HG03521 (cell line): Measurements from ENCODE around the gene TMEM248.
"Not testable (repeated sequence)": the region's sequence is repeated elsewhere in the genome, so short reads cannot be mapped to it uniquely, and the experiment has no call there.

ENCODE experiments used
- ATAC-seq: cut with Tn5 transposase; IDR thresholded peaks from one replicate; pipeline ENCODE4 v1.9.1; 2021; ENCODE audit warnings: mild to moderate bottlenecking, moderate library complexity; ENCODE audit not compliant: unreplicated experiment

Gene TMEM248

DNA sequence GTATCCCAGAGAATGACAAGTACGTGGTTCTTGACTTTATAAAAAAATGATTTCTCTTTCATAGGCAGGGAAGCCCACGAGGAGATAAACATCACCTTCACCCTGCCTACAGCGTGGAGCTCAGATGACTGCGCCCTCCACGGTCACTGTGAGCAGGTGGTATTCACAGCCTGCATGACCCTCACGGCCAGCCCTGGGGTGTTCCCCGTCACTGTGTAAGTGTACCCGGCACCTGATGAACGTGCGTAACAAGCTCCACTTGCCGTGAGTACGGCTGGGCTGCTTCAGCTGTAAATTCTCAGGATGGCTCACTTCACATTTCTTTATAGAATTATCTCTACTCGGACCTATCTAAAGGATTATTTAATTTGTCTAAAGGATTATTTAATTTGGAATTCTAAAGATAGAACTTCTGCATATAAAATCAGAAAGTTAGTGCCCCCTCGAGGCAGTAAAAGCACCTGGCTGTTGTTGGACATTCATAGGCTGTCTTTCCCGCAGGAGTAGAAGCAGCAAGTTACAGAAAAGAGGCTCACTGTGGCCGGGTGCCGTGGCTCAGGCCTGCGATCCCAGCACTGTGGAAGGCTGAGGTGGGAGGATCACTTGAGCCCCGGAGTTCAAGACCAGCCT lies 27.6 kb downstream of the TMEM248 start:
- ATAC-seq, result no peak

DNA sequence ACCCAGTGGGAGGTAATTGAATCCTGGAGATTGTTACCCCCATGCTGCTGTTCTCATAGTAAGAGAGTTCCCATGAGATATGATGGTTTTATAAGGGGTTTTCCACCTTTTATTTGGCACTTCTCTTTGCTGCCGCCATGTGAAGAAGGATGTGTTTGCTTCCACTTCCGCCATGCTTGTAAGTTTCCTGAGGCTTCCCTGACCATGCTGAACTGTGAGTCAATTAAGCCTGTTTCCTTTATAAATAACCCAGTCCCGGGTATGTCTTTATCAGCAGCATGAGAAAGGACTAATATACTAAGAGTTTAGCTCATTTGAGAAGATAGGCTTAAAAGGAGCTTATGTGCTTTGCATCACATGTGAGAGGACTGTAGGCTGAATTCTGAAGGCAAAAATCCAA lies 29.3 kb downstream of the TMEM248 start:
- no peak for ATAC-seq

DNA sequence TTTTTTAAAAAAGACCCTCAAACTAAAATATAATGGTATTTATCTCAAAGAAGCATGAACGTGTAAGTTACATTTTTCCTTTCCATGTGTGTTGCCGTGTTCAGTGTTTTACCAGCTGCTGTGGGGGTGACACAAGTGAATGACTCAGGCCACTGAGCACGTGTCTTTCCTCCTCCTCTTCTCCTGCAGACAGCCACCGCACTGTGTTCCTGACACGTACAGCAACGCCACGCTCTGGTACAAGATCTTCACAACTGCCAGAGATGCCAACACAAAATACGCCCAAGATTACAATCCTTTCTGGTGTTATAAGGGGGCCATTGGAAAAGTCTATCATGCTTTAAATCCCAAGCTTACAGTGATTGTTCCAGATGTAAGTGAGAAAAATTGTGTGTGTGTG lies 29.7 kb downstream of the TMEM248 start:
- ATAC-seq, result no peak

DNA sequence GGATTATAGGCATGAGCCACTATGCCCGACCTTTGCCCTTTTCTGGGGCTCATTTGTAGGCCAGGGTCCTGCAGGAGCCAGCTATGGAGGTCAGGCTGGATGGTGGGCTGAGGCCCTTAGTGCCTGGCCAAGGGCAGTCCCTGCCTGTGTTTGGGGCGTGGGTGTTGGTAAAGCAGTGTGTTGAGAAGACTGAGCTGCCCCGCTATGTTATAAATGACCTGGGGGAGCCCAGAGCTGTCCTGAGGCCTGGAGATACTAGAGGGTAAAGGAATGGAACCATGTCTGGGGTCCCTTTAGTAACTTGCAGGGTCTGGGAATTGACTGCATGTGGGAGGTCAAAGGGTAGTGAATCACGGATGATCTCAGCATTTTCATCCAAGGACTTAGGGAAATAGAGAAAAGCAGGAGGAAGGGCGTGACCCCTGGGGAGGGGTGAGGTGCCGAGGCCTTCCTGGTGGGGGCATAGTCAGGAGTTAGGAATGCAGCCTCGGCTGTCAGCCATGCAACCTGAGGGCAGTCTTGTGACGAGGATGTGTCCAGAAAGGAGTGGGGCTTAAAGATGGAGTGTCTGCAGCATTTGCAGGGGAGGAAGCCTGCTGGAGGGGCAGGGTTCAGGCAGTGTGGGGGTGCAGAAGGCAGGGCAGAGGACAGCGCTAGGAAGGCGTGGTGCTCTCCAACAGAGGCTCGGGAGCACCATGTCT lies 31.5 kb downstream of the TMEM248 start:
- ATAC-seq, result no peak

DNA sequence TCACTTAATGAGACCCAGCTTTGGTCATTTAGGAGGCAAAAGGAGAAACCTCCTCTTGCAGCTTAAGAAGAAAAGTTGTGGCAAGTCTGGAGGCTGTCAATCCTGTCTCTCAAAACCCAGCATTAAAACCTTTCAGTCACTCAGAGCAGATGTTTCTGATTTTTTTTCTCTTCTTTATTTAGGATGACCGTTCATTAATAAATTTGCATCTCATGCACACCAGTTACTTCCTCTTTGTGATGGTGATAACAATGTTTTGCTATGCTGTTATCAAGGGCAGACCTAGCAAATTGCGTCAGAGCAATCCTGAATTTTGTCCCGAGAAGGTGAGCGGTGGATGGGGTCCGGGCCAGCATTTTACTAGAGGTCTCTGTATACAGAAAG lies 32.0 kb downstream of the TMEM248 start:
- no peak for ATAC-seq

DNA sequence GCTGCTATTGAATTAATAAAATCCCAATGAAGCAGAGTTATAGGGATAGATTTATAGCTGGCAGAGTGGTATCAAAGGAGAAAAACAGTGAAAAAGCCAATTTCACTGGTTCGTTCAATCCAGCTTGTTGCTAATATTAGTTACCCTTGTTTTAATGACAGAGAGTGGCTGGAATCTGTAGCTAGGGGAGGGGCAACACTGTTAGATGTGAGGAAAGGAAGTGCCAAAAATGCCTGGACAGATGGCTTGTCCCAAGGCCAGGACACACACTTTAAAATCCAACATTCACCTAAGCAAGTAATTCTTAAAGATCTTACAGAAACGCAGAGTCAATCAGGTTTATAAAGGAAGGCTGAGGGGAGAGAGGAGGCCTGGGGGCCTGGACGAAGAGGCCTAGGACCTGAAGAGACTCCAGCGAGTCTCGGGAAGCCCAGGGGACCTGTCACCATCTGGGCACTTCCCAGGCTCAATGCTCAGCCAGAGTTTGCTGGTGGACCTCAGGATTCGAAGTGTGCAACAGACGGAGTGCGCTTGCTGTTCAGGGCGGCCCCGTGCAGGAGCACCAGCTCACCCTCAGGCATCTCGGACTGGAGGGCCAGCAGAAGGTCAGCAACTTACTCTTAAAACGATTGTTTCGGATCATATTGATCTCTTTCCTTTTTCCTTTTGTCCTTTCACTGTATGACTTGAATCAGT lies 36.7 kb downstream of the TMEM248 start:
- ATAC-seq, result no peak

DNA sequence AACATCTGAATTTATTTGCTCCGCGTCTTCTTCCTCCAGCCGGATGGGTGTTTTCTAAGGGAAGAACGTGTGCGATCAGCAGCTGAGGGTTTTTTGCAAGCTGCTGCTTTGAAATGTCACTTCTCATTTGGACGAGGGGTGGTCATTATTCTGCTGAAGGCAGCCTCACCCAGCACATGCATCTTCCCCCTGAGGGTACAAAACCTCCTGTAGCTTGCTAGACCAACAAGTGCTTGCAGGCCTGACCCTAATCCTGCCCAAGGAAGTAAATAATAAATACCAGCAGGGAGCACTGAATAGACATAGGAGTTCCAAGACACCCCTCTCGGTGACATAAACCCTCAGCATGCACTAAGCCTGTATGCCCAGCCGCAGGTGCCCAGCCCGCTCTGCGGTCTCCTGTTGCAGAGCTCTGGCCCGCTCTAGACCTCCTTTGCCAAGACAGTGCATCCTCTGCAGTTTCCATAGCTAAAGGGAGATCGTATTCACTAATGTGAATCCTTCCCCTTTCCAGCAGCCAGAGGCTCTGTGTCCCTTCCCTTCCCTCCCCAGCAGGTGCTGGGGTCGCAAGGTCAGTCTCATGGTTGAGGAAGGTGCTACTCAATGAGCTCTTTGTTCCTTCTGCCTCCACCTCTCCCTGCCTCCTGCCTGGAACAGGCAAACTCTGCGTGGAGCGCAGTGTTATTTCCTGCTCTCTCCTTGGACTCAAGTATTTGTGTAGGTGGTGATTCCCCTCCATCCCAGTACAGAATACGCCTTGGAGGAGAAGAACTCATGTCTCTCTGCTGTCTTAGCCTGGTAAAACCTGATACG lies 37.7 kb downstream of the TMEM248 start:
- no peak for ATAC-seq

DNA sequence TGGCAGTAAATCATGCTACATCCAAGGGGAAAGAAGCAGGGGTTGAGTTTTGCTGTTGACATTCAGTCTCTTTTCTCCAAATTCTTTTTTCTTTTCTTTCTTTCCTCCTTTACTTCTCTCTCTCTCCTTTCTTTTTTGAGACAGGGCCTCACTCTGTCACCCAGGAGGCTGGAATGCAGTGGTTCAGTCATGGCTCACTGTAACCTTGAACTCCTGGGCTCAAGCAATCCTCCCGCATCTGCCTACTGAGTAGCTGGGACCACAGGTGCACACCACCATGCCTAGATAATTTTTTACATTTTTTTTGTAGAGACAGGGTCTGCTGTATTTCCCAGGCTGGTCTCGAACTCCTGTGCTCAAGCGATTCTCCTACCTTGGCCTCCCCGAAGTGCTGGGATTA lies 39.2 kb downstream of the TMEM248 start:
- ATAC-seq, result no peak

DNA sequence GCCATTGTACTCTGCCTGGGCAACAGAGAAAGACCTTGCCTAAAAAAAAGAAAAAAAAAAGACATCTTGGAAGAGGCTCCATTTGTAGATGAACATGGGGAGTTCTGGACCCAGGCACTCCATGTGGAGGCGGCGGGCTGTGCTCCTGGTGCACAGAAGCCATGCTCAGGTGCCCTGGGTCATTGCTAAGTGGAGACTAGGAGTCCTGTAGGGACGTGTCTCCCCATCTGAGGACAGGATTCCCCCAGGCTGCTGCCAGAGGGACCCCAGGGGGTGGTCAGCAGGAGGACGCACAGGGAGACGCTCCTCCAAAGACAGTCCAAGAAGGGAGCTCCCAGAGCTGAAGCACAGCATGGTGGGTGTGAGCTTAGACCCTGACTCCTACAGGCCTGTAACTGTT lies 40.1 kb downstream of the TMEM248 start:
- ATAC-seq, result no peak

DNA sequence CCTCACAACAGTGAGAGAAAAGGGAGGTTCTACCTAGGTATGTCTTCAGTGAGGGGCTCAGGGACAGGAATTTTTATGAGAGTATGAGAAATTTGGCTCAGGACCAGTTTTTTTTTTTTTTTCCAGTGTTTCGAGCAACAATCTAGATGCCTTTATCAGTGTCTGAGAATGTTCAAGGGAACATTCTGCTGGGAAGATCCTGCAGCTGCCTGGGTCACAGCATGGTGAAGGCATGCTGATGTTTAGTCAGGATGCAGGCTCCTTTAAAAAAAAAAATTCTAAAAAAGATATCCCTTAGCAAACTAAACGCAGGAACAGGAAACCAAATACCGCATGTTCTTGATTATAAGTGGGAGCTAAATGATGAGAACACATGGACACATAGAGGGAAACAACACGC lies 43.4 kb downstream of the TMEM248 start:
- ATAC-seq, result no peak

DNA sequence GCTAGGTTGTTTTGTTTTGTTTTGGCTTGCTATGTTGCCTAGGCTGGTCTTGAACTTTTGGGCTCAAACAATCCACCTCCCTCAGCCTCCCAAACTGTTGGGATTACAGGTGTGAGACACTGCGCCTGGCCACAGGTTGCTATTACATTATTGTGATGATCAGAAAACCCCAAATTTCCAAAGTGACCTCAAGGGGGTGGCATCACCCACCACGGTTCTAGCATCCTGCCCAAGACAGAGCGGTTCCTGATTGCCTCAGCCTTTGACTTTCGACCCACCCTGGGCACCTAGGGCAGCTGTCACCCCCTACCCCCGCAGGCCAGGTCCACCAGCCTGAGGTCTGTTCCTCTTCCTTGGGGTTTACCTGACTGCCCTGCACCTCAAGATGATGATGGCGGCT lies 46.0 kb downstream of the TMEM248 start:
- no peak for ATAC-seq

DNA sequence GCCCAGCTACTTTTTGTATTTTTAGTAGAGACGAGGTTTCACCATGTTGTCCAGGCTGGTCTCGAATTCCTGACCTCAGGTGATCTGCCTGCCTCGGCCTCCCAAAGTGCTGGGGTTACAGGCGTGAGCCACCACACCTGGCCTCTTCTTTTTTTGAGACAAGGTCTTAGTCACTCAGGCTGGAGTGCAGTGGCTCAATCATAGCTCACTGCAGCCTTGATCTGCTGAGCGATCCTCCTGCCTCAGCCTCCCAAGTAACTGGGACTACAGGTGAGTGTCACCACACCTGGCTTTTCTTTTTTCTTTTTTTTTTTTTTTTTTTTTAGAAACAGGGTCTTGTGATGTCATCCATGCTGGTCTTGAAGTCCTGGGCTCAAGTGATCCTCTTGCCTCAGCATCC lies 48.0 kb downstream of the TMEM248 start:
- ATAC-seq, result not testable (repeated sequence)

DNA sequence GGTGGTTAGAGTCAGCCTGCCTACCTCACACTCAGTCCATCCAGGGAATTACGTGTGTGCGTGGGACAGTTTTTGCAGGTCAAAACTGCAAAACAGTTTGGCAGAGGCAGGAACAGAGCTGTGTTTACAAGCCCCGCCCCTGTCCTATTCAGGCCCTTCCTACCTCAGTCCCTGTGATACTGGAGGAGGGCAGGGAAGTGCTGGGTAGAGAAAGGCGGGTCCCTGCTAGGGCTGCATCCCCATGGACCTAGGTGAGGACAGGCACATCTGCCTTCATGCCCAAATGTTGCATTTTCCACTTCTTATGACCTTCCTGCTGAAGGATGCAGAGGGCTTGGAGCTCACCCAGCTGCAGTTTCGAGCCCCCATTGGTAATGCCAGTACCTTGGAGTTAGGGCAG lies 49.3 kb downstream of the TMEM248 start:
- no peak for ATAC-seq

DNA sequence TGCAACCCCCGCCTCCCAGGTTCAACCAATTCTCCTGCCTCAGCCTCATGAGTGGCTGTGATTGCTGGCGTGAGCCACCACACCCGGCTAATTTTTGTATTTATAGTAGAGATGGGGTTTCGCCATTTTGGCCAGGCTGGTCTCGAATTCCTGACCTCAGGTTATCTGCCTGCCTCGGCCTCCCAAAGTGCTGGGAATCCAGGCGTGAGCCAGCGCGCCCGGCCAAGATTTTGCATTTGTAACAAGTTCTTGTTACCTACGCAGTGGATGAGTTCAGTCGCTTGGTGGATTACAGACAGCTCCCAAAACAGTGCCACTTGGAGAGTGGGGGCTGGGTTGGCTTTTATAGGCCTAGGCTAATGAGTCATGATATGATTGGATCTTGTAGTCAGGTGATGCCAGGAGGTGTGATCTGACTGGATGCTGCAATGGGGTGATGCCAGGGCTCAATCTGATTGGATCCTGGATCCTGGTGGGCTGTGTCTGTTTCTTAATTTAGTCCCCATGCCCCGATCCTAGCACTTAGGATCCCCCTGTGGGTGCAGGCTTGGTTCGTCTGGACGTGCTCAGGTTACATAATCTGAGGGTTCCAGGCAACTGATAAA lies 54.1 kb downstream of the TMEM248 start:
- no peak for ATAC-seq

DNA sequence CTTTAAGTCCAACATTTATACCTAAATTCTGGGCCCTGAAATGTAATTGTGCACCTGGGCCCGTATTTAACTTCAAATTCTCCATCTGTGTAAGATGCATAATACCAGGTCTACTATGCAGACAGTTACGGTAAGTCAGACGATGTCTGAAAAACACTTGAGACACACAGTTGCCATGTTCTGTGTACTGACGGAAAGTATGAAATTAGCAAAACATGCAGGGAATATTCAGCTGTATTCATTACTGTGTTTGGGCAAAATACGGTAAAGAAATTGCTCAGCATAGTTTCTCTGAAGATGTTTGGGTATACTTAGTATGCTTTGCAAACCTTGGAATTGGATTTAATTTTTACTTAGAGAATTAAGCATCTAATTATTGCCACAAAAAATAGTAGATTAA lies 57.3 kb downstream of the TMEM248 start:
- ATAC-seq, result not testable (repeated sequence)

DNA sequence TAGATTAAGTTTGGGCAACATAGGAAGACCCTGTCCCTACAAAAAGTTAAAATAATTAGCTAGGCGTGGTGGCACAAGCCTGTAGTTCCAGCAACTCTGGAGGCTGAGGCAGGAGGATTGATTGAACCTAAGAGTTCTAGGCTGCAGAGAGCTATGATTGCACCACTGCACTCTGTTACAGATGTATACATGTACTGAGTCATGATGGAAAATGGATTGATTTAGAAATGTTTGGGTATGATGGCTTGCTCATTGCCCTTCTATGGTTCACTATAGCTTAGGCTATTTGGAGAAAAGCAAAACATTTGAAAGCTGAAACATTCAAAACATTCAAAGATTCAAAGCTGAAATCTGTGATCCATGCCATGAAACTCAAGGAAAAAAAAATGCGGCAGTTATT lies 58.0 kb downstream of the TMEM248 start:
- ATAC-seq, result not testable (repeated sequence)

DNA sequence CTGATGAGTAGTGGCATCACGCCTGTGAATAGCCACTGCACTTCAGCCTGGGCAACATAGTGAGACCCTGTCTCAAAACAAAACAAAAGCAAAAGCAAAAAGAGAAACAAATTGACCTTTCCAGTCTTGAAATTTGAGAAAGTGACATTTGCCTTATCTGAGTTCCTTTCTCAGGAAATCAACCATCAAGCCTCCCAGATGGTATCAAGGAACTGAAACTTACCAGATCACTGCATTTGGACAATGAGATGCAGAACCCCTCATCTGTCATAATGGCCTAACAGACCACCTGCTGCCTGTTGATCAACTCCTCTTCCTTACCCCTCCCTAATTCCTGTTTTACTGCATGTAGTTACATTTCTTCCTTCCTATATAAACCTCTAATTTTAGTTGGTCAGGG lies 59.3 kb downstream of the TMEM248 start:
- ATAC-seq, result not testable (repeated sequence)

DNA sequence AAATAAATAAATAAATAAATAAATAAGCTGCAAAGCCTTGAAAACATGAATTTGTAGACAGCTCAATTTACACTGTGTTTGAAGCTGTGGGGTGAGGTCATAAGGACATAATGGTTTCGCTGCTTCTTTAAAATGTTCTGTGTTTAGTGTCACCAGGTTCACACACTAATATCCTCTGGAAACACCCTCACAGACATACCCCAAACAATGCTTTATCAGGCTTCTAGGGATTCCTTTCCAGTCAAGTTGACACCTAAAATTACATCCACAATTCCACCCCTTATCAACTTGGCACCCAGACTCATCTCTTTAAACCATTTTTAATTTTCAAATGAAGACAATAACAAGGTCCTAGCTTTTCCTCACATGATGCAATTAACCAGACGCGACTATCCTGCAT lies 68.5 kb downstream of the TMEM248 start:
- ATAC-seq, result not testable (repeated sequence)

DNA sequence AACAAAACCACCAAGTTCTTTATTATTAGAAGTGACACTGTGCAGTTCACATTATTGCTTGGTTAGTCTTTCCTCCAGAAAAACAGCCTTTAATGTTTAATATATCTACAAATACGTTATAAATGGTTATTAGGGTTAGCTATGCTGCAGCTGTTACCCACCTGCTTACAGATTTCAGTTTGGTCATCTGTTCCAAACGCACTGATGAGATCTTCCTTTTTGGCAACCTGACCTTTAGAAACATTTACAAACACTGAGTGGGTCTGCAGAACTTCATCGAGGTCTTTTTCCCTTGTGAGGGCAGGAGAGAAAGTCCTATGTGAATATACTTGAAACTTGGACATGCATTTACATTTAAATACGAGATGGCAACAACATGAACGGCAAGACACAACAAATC lies 73.0 kb downstream of the TMEM248 start:
- not testable (repeated sequence) for ATAC-seq

DNA sequence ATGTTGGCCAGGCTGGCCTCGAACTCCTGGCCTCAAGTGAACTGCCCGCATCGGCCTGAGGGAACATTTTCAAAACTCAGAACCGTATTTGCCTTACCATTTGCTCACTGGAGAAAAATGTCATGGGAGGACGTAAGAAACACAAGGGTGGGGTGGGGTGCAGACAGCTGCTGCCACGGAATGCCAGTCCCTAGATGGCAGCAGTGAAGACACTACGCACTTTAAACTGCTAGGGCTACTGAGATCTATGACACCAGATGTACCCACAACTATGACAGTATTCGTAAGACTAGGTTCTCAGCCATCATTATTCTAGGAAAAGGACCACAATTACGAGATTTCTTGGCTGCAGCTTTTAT lies 73.6 kb downstream of the TMEM248 start:
- peak; percentile 21 for ATAC-seq
